Superior temporal gyrus (tissue), 1 donor: Measurements from ENCODE around the gene DCDC1.

Source experiments
- DNase-seq: peaks from one replicate; pipeline ENCODE4 v3.0.0-alpha.2; 2016; ENCODE audit errors: extremely low spot score

The DCDC1 gene

GRCh38 chr11:30914143-30914762 lies 455.3 kb downstream of the DCDC1 start:
- DNase-seq: peak; percentile 77

DNA sequence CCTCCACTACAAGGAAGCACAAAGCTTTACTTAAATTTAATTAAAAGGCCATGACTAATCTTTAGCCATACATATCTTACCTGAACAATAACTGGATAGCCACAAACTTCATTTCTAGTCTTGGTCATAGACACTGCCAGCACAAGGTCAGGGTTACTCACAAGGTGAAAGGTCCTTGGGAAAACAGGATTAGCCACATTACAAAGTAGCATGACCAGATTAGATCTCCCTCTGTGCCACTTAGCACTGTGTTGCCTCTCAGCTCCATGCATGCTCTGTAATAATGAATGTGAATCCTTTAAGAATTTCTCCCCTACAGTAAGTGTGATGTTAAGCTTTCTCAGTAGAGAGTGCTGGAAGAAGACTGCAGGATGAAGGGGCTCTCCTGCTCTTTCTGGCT lies 458.3 kb downstream of the DCDC1 start:
- DNase-seq: no peak

DNA sequence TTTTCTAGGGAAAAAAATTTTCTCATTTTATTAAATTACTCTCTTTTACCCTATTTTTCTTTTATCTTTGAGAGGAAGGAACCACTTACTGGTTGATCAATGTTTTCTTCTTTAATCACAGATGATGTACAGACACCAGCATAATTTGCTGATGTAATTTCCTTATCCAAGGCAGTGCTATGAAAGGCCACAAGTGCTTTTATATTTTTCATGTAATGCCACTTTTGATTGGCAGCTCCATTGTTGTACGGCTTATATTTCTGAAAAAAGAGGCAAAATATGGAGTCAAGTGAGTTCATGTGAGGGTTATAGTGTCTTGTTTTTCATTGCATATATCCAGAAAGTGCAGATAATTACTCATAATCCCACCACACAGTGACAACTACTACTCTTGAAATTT lies 460.7 kb downstream of the DCDC1 start:
- no peak for DNase-seq

GRCh38 chr11:30908272-30908671 lies 461.3 kb downstream of the DCDC1 start:
- no peak for DNase-seq

DNA sequence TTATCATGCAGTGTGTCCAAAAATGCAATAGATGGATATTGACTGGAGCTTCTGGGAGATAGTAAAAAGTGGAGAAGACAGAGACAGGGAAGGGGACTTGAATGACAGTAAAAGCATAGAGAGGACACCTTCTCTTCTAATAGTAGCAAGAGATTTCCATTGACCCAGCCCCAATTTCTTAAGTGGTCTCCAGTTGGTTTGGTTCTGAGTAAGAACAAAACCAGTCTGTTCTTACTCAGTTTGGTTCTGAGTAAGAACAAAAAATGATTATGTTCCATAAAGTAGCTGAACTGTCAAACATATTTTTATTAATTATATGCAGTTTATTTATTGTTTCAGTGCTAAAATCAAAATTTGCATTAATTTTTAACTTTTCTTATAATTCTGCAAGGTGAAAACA lies 466.6 kb downstream of the DCDC1 start:
- DNase-seq: no peak

DNA sequence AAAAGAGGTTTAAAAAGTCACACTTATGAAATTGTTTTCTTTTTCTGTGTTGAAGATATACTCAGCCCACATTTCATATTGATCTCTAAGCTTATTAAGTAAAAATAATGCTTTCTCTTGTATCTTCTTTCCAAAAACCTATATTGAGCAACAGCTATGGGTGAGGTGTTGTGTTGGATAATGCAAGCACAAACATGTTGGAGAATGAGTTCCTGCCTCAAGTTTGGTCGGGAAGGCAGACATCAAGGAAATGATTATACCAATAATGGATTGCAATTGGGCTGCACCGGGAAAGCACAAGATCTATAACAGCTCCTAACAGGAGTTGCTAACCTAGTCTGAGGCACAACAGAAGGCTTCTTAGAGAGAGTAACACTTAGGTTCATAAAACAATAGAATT lies 474.5 kb downstream of the DCDC1 start:
- DNase-seq: no peak

DNA sequence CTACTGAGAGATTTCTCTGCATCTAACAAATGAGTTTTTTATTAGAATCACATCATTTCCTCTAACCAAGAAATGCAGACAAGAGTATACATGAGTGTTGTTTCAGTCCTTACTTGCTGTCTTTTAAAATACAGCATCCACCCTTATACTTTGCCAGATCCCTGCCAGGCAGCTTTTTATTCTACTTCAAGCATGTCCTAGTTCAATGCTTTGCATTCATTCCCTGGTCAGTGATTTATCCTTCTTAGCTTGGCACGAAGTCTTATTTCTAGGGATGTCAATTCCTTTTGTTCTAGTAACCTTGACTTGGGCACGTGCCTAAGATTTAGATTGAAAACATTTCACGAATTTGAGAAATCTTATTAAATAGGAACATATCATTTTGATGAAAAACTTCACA lies 476.2 kb downstream of the DCDC1 start:
- DNase-seq: no peak

GRCh38 chr11:30889143-30889794 lies 480.3 kb downstream of the DCDC1 start:
- no peak for DNase-seq

GRCh38 chr11:30879322-30880005 lies 490.1 kb downstream of the DCDC1 start:
- no peak for DNase-seq

GRCh38 chr11:30878400-30878799 lies 491.1 kb downstream of the DCDC1 start:
- no peak for DNase-seq

- no peak for DNase-seq
These were observed 492.7 kb downstream of the DCDC1 start for GRCh38 chr11:30876663-30877396.

- no peak for DNase-seq
These were observed 493.3 kb downstream of the DCDC1 start for GRCh38 chr11:30876228-30876627.

DNA sequence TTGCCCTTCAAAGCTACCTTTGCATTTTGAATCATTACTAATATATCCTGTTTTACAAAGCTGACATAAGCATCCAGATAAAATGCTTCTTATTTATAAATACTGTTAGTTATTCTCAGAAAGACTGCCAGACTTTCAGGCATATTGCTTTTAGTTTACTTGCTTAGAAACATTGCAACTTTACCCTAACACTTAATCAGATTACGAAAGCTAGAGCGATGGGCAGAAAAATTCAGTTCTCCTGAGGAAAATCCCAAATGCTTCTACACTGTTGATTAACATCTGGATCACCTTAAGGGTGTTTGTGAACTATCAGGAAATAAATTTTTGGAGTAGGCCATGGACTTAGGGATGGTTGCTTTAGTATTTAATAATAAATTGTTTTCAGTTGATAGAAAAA lies 493.7 kb downstream of the DCDC1 start:
- DNase-seq: no peak

GRCh38 chr11:30873924-30874610 lies 495.5 kb downstream of the DCDC1 start:
- DNase-seq: no peak

GRCh38 chr11:30868626-30869081 lies 500.9 kb downstream of the DCDC1 start:
- no peak for DNase-seq

GRCh38 chr11:30863209-30863608 lies 506.3 kb downstream of the DCDC1 start:
- DNase-seq: no peak

DNA sequence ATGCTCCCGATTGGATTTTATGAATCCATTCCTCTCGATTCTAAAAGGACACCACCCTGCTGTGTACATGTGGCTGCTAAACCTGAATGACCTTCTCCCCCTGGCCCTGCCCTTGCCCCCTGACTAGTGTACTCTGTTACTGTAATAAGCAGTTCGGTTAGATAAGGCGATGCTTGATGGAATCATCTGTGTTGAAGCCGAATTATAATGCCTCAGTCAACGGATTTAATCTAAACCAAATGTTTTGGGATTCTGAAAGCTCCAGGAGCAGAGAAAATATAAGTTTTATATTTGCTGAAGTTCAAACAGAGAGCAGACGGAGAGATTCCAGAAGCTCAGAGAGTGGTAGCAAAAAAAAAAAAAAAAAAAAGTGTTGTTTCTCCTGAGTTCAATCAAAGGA lies 508.0 kb downstream of the DCDC1 start:
- DNase-seq: no peak

DNA sequence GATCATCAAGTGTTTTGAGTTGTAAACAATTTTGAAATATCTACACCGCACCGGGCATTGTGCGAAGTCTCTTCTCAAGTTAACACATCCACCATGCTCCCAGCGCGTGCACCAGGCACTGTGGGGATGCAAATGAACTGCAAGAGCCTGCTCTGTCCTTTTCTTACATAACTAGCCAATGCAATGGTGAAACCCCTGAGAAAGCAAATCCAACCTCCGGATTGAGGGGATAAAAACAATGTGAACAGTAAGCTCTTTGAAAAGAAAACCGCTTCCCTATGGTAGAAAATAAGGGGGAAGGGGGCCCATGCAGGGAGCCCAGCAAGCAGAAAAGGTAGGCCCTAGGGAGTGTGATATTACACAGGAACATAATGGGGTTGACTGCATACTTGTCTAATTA lies 508.5 kb downstream of the DCDC1 start:
- no peak for DNase-seq

DNA sequence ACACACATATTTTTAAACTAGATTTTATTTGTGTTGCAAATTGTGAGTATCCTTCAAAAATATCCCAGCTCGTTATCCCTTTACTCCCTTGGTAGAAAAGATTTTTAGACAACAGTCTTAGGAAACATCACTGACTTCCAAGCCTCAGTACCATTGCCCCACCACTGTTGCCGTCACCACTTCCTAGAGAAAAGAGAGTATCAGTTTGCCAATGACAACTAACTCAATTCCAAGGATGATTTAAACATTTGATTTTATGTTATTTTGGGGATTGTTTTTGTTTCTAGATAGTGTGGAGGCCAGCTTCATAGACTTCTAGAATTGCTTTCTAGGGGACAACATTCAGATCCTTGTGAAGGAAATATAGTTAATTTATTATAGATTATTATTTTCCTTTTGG lies 509.4 kb downstream of the DCDC1 start:
- no peak for DNase-seq

DNA sequence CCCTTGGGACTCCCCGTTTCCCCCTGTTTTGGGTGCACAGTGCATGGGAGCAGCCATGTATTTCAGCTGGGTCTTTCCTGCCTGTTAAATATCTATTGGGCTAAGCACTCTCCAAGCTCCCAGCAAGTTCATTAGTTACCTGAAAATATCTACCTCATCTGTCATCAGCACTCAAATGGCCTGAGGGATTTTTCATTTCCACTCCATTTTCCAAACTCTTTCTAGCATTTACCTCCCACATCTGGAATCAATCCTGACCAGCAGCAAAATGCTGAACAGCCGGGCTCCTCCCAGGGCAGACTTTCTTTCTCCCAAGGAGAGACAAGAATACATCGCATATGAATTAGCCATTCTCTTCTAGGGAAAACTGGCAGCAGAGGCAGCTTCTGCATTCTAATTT lies 509.9 kb downstream of the DCDC1 start:
- DNase-seq: no peak

DNA sequence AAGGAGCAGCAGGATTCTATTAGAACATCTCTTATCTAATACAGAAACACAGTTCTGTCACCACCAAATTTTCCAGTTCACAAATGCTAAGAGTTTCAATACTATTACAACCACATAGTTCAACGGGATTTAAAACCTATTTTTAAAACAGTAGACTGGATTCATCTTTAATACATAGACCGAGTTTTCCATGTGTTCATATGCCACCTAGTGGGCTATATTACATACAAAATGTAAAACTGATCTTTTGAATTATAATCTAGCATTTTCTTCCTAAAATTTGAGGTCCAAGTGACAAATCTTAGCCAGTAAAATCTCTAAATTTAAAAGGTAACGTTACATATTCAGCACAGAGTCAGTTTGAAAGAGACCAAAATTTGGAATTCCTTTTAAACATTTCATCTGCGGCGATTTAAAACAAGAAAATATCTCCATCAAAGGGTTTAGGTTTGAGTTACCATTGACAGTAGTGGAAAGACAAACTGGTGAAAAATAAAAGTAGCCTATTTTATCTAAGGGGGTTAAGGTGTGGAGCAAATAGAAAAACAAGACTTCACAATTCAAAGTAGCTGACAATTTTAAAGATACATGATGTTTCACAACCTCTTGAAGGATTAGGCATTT lies 514.0 kb downstream of the DCDC1 start:
- DNase-seq: peak; percentile 77
